ENCODE measurements around the gene PCDH9.
"Not testable (repeated sequence)": the region's sequence is repeated elsewhere in the genome, so short reads cannot be mapped to it uniquely, and the experiment has no call there.

The PCDH9 gene

GRCh38 chr13:66888698-66889097 lies 341.4 kb downstream of the PCDH9 start:
- DNase-seq: no peak

- DNase-seq: no peak
These were observed 343.0 kb downstream of the PCDH9 start for GRCh38 chr13:66887088-66887487.

- DNase-seq: no peak
These were observed 343.9 kb downstream of the PCDH9 start for GRCh38 chr13:66886264-66886663.

- DNase-seq: not testable (repeated sequence)
These were observed 349.0 kb downstream of the PCDH9 start for GRCh38 chr13:66881170-66881569.

GRCh38 chr13:66879988-66880387 lies 350.1 kb downstream of the PCDH9 start:
- DNase-seq: no peak

GRCh38 chr13:66875264-66875663 lies 354.9 kb downstream of the PCDH9 start:
- DNase-seq: no peak

GRCh38 chr13:66864627-66865026 lies 365.5 kb downstream of the PCDH9 start:
- DNase-seq: no peak

- DNase-seq: no peak
These were observed 369.2 kb downstream of the PCDH9 start for GRCh38 chr13:66860878-66861417.

- DNase-seq: no peak
These were observed 369.9 kb downstream of the PCDH9 start for GRCh38 chr13:66859934-66860877.

- DNase-seq: no peak
These were observed 371.1 kb downstream of the PCDH9 start for GRCh38 chr13:66859078-66859477.

- no peak for DNase-seq
These were observed 372.0 kb downstream of the PCDH9 start for GRCh38 chr13:66858163-66858562.

- no peak for DNase-seq
These were observed 375.0 kb downstream of the PCDH9 start for GRCh38 chr13:66855131-66855530.

- no peak for DNase-seq
These were observed 376.6 kb downstream of the PCDH9 start for GRCh38 chr13:66853564-66853963.

- no peak for DNase-seq
These were observed 380.4 kb downstream of the PCDH9 start for GRCh38 chr13:66849706-66850105.

- no peak for DNase-seq
These were observed 382.6 kb downstream of the PCDH9 start for GRCh38 chr13:66847541-66847940.

- DNase-seq: no peak
These were observed 384.7 kb downstream of the PCDH9 start for GRCh38 chr13:66845393-66845792.

GRCh38 chr13:66844933-66845332 lies 385.2 kb downstream of the PCDH9 start:
- DNase-seq: no peak

GRCh38 chr13:66842766-66843165 lies 387.4 kb downstream of the PCDH9 start:
- no peak for DNase-seq

- no peak for DNase-seq
These were observed 389.5 kb downstream of the PCDH9 start for GRCh38 chr13:66840621-66841020.

GRCh38 chr13:66837246-66837645 lies 392.9 kb downstream of the PCDH9 start:
- DNase-seq: no peak

- no peak for DNase-seq
These were observed 395.0 kb downstream of the PCDH9 start for GRCh38 chr13:66835040-66835628.

GRCh38 chr13:66830940-66831716 lies 399.0 kb downstream of the PCDH9 start:
- DNase-seq: no peak

- DNase-seq: no peak
These were observed 400.3 kb downstream of the PCDH9 start for GRCh38 chr13:66829803-66830202.
